ENCODE measurements around the gene AARS1. TPM values are rescaled to one million over a fixed set of nuclear protein-coding genes. Genes with fewer than 3 reads are reported as not detected.

AARS1 gene
- total and polyA plus RNA-seq, 2 experiments from 2014 or later: 105 to 292 TPM

- H3K36me3 ChIP-seq (ENCODE audit: insufficient read depth): no peaks in the 10 kb centered on the region
- peak within 1 kb of the TSS; percentile 87; the same call in 1 of the 2 replicates for H2AFZ ChIP-seq
- peak within 1 kb of the TSS; percentile 93 for H3K4me3 ChIP-seq
- no peaks in the 10 kb centered on the region for H3F3A ChIP-seq (replicated peaks; ENCODE audit: low read depth)
- peaks cover 58% of the 10 kb centered on the region for H3K79me2 ChIP-seq (replicated peaks; ENCODE audit: insufficient read depth)
- peaks cover 21% of the 10 kb centered on the region for H4K20me1 ChIP-seq (replicated peaks; ENCODE audit: insufficient read depth)
- peak within 1 kb of the TSS; percentile 98 for H3K27ac ChIP-seq (ENCODE audit: low read depth)
- peak; percentile 94 for TF ChIP-seq CREB1 (CRISPR knock-in tag; IDR thresholded peaks at IDR 0.05; ENCODE audit: low read depth)
- no peak for TF ChIP-seq ZNF114 (CRISPR knock-in tag; IDR thresholded peaks at IDR 0.05)
- peak; percentile 86 for TF ChIP-seq POLR2AphosphoS5 (IDR thresholded peaks at IDR 0.05; ENCODE audit: low read depth)
- peak; percentile 69 for TF ChIP-seq ETS1 (IDR thresholded peaks at IDR 0.05)
- H3K9me2 ChIP-seq (ENCODE audit: insufficient read depth): no peaks in the 10 kb centered on the region
- H3K4me2 ChIP-seq: peak within 1 kb of the TSS; percentile 82
- no peaks in the 10 kb centered on the region for H3K27me3 ChIP-seq (ENCODE audit: insufficient read depth)
- Mint-ChIP-seq H3K9me3 (no peaks in the 10 kb centered on the region), H3K36me3 (ENCODE audit: low read depth) (peaks cover 17% of the 10 kb centered on the region), H3K27me3 (ENCODE audit: insufficient read depth, low read depth, poor library complexity) (peaks cover 2% of the 10 kb centered on the region), H3K4me3 (peak within 1 kb of the TSS; percentile 92), H3K27ac (peak within 1 kb of the TSS; percentile 97), H3K4me1 (peaks cover 14% of the 10 kb centered on the region)
- DNase-seq (ENCODE audit: low spot score) (peak; percentile 85), ATAC-seq (peak; percentile 94)
- peaks cover 9% of the 10 kb centered on the region for H3K4me1 ChIP-seq (ENCODE audit: insufficient read depth)
These were observed 10.0 kb upstream of the AARS1 start, which contains the start of gene DDX19B for GRCh38 chr16:70298988-70299938. Gene DDX19B, plus strand, starts transcription at chr16:70299186. Its CDS starts 112 bp downstream, at chr16:70299298.

DNA sequence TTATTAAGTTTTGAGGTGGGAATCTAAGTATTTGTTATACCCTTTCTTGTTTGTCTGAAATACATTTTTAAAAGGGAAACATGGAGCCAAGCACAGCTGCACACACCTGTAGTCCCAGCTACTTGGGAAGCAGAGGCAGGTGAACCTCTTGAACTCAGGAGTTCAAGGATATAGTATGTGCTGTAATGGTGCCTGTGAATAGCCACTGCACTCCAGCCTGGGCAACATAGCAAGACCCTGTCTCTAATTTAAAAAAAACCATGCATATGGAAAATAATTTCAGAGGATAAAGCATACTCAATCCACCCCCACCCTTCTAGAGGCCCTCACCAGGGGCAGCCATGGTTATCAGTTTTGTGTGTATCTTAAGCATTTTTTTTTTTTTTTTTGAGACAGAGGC, 6.3 kb upstream of the AARS1 start:
- H4K20me1 ChIP-seq (replicated peaks; ENCODE audit: insufficient read depth): no peaks in the 10 kb centered on the region
- ATAC-seq (no peak), DNase-seq (ENCODE audit: low spot score) (no peak)
- H3K36me3 Mint-ChIP-seq (ENCODE audit: low read depth): no peaks in the 10 kb centered on the region
- no peak overlapping the region for H3K27ac Mint-ChIP-seq
- no peaks in the 10 kb centered on the region for H3K27me3 ChIP-seq (ENCODE audit: insufficient read depth)
- H3K4me2 ChIP-seq: no peak overlapping the region
- H3F3A ChIP-seq (replicated peaks; ENCODE audit: low read depth): 0 out of 2 replicates have a peak, but pooled peaks cover 3% of the 10 kb centered on the region
- H3K9me3 Mint-ChIP-seq: no peaks in the 10 kb centered on the region
- H3K4me1 Mint-ChIP-seq: peaks cover 14% of the 10 kb centered on the region
- no peak overlapping the region for H3K4me3 ChIP-seq
- H3K4me1 ChIP-seq (ENCODE audit: insufficient read depth): peaks cover 9% of the 10 kb centered on the region
- H3K4me3 Mint-ChIP-seq: no peak overlapping the region
- no peak overlapping the region for H3K27ac ChIP-seq (ENCODE audit: low read depth)
- peaks cover 2% of the 10 kb centered on the region for H3K27me3 Mint-ChIP-seq (ENCODE audit: insufficient read depth, low read depth, poor library complexity)
- no peak overlapping the region for H2AFZ ChIP-seq
- peaks cover 22% of the 10 kb centered on the region for H3K79me2 ChIP-seq (replicated peaks; ENCODE audit: insufficient read depth)
- no peaks in the 10 kb centered on the region for H3K36me3 ChIP-seq (ENCODE audit: insufficient read depth)
- H3K9me2 ChIP-seq (ENCODE audit: insufficient read depth): no peaks in the 10 kb centered on the region
- TF ChIP-seq ZNF331 (CRISPR knock-in tag; IDR thresholded peaks at IDR 0.05; ENCODE audit: low read depth) (no peak), NANOG (IDR thresholded peaks at IDR 0.05; ENCODE audit: borderline replicate concordance) (no peak), EZH2 (IDR thresholded peaks at IDR 0.05; ENCODE audit: low read depth, unreplicated experiment) (no peak), EZH2phosphoT487 (IDR thresholded peaks at IDR 0.05; ENCODE audit: unreplicated experiment) (no peak), ZNF462 (CRISPR knock-in tag; IDR thresholded peaks at IDR 0.05) (no peak), STAT1 (IDR thresholded peaks at IDR 0.05; ENCODE audit: unreplicated experiment) (no peak)

Data from GM23338 (cell line).